Thyroid gland (tissue), 4 donors: ENCODE measurements around the gene ATRN.

Experiments used
- CTCF ChIP-seq, 6 experiments: fragments of 200-600 bp in 3 of 6; fragments of 450-650 bp in 3 of 6; sonication (generic) in 3 of 6; IDR thresholded peaks; one replicate each; pipeline ENCODE4 v1.5.1; 2016 to 2019; ENCODE audit warnings: antibody characterized with exemption in 6 of 6, mild to moderate bottlenecking in 2 of 6, inconsistent platforms in 1 of 6, moderate library complexity in 1 of 6
- POLR2A ChIP-seq, 2 donors: fragments of 450-650 bp; IDR thresholded peaks; one replicate each; pipeline ENCODE4 v1.6.1; 2017; ENCODE audit warnings: antibody characterized with exemption in 2 of 2, mild to moderate bottlenecking in 2 of 2, moderate library complexity in 1 of 2

DNA sequence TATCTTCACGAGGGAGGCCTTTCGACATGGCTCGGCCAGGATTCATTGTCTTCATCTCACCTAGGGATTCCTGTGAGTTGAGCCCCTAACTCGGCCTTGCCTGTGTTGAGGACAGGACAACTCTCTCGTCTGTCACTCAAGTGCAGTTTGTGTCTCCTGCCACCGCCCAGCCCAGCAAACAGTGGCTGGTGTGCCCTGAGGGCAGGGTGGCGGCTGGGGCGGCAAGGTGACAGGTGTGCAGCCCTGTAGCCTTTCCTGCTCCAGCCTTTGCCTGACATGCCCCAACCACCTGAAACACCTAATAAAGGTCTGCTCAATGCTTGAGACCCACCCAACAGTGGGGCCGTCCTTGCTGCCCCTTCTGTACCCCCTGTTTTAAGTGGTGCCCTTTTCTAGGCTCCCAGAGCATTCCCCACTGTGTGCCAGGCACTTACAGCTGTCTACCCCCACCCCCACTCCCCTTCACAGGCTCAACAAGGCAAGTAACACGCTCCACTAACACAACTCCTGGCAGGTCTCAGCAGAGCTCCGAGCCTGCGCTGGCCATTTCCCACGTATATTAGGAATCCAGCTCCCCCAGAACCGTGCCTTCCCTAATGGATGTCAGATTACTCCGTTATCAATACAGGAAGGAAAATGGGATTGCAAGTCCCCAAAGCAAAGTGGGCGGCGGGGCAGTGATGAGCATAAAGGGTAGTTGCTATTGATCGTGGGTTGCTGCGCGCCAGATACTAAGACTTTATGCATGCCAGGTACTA is 174.7 kb downstream of the ATRN start:
- TF ChIP-seq CTCF (IDR thresholded peaks at IDR 0.05) (no peak), POLR2A (IDR thresholded peaks at IDR 0.05) (no peak)
